ENCODE data around the gene RASA3.
"Not testable (repeated sequence)": the region's sequence is repeated elsewhere in the genome, so short reads cannot be mapped to it uniquely, and the experiment has no call there.

The RASA3 gene

GRCh38 chr13:113991676-113992179 is 140.7 kb downstream of the RASA3 start:
- Histone ChIP-seq H3K9me3 (ENCODE audit: control insufficient read depth, insufficient read depth, low read length) (no peaks in the 10 kb centered on the region), H3K9ac (ENCODE audit: low read depth, low read length) (no peak overlapping the region), H3K4me1 (ENCODE audit: insufficient read depth, low read length) (no peaks in the 10 kb centered on the region), H3K36me3 (ENCODE audit: insufficient read depth, low read length) (peaks cover 4% of the 10 kb centered on the region)

- no peaks in the 10 kb centered on the region for H3K4me1 ChIP-seq (ENCODE audit: insufficient read depth, low read length)
- no peaks in the 10 kb centered on the region for H3K9me3 ChIP-seq (ENCODE audit: control insufficient read depth, insufficient read depth, low read length)
- H3K9ac ChIP-seq (ENCODE audit: low read depth, low read length) = no peak overlapping the region
- peaks cover 4% of the 10 kb centered on the region for H3K36me3 ChIP-seq (ENCODE audit: insufficient read depth, low read length)
Observed at GRCh38 chr13:113991191-113991669, 141.2 kb downstream of the RASA3 start.

DNA sequence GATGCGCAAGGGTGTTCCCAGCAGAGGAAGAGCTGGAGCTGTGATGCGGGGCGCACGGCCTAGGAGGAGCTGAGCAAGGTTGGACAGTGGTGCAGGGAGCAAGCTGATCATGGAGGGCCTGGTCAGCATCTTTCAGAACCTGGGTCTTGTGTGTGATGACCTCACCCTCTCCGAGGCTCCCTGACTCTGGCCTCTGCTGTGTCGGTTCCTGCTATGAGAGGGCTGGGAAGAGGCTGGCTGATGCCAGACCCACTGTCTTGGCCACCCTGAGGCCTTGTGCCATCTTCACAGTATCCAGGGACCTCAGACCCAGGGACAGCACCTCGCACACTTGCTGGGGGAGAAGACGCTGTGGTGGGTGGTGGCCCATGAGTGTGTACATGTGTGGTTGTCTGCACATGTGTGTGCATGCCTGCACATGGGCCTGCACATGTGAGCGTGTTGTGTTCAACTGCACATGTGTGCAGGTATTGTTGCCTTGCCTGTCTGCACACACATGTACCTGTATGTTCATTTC is 142.0 kb downstream of the RASA3 start:
- Histone ChIP-seq H3K4me1 (ENCODE audit: insufficient read depth, low read length) (no peaks in the 10 kb centered on the region), H3K9ac (ENCODE audit: low read depth, low read length) (no peak overlapping the region), H3K36me3 (ENCODE audit: insufficient read depth, low read length) (peaks cover 4% of the 10 kb centered on the region), H3K9me3 (ENCODE audit: control insufficient read depth, insufficient read depth, low read length) (no peaks in the 10 kb centered on the region)

DNA sequence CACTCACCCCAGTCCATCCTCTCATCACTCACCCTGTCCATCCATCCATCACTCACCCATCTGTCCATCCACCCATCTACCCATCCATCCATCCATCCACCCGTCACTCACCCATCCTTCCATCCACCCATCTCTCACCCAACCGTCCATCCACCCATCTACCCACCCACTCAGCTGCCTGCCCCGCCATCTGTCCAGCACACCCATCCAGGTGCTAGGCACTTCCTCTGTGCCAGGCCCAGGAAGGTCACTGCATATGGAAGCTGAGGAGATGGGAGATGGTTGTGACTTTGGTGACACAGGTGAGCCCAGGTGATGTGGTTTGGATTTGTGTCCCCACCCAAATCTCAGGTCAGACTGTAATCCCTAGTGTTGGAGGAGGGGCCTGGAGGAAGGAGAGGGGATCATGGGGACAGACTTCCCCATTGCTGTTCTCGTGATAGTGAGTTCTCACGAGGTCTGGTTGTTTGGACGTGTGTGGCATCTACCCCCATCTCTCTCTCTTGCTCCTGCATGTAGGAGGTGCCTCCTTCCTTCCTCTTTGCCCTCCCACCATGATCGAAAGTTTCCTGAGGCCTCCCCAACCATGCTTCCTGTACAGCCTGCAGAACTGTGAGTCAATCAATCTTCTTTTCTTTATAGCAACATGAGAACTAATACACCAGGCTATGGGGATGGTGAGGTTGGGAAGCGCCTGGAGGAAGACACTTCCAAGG is 142.7 kb downstream of the RASA3 start:
- Histone ChIP-seq H3K9ac (ENCODE audit: low read depth, low read length) (no peak overlapping the region), H3K9me3 (ENCODE audit: control insufficient read depth, insufficient read depth, low read length) (no peaks in the 10 kb centered on the region), H3K4me1 (ENCODE audit: insufficient read depth, low read length) (no peaks in the 10 kb centered on the region), H3K36me3 (ENCODE audit: insufficient read depth, low read length) (peaks cover 4% of the 10 kb centered on the region)

- not testable (repeated sequence) for H3K36me3 ChIP-seq (ENCODE audit: insufficient read depth, low read length)
Observed at GRCh38 chr13:113988859-113989258, 143.6 kb downstream of the RASA3 start.

GRCh38 chr13:113982296-113982661 is 150.1 kb downstream of the RASA3 start:
- Histone ChIP-seq H3K9me3 (ENCODE audit: control insufficient read depth, insufficient read depth, low read length) (no peaks in the 10 kb centered on the region), H3K9ac (ENCODE audit: low read depth, low read length) (no peak overlapping the region), H3K4me1 (ENCODE audit: insufficient read depth, low read length) (no peaks in the 10 kb centered on the region), H3K36me3 (ENCODE audit: insufficient read depth, low read length) (no peaks in the 10 kb centered on the region)

More at GRCh38 chr13:113988859-113989258, 143.6 kb downstream of the RASA3 start:
- not testable (repeated sequence) for H3K9ac ChIP-seq (ENCODE audit: low read depth, low read length); H3K9me3 ChIP-seq (ENCODE audit: control insufficient read depth, insufficient read depth, low read length); H3K4me1 ChIP-seq (ENCODE audit: insufficient read depth, low read length)

GRCh38 chr13:113981611-113982295 is 150.7 kb downstream of the RASA3 start:
- H3K9ac ChIP-seq (ENCODE audit: low read depth, low read length) = no peak overlapping the region
- no peaks in the 10 kb centered on the region for H3K9me3 ChIP-seq (ENCODE audit: control insufficient read depth, insufficient read depth, low read length)
- H3K36me3 ChIP-seq (ENCODE audit: insufficient read depth, low read length) = no peaks in the 10 kb centered on the region
- H3K4me1 ChIP-seq (ENCODE audit: insufficient read depth, low read length) = peaks cover 3% of the 10 kb centered on the region; the same call in 1 of the 2 replicates

DNA sequence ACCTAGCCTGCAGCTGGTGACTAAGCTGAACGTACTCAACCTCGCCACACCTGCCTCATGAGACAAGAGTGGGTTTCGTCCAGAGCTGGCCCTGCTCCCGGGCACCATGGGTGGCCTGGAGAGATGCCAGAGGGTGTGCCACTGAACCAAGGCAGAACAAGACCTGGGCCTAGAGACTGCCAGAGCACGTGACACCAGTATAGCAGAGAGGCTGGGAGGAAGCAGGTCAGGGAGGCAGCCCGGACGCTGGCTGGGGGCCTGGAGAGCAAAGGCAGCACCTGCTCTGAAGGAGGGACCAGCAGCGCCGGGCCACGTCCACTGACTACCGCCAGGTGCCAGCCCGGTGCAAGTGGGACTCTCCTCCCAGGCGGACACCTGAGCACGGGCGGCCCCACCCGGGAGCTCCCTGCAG is 151.2 kb downstream of the RASA3 start:
- H3K36me3 ChIP-seq (ENCODE audit: insufficient read depth, low read length) = no peaks in the 10 kb centered on the region
- peaks cover 6% of the 10 kb centered on the region; the same call in 1 of the 2 replicates for H3K4me1 ChIP-seq (ENCODE audit: insufficient read depth, low read length)
- no peak overlapping the region for H3K9ac ChIP-seq (ENCODE audit: low read depth, low read length)

GRCh38 chr13:113980489-113981064 is 151.8 kb downstream of the RASA3 start:
- no peak overlapping the region for H3K9ac ChIP-seq (ENCODE audit: low read depth, low read length)
- no peaks in the 10 kb centered on the region for H3K36me3 ChIP-seq (ENCODE audit: insufficient read depth, low read length)
- H3K9me3 ChIP-seq (ENCODE audit: control insufficient read depth, insufficient read depth, low read length) = no peaks in the 10 kb centered on the region
- H3K4me1 ChIP-seq (ENCODE audit: insufficient read depth, low read length) = peaks cover 6% of the 10 kb centered on the region; the same call in 1 of the 2 replicates

More for the DNA sequence above, 151.2 kb downstream of the RASA3 start:
- no peaks in the 10 kb centered on the region for H3K9me3 ChIP-seq (ENCODE audit: control insufficient read depth, insufficient read depth, low read length)

DNA sequence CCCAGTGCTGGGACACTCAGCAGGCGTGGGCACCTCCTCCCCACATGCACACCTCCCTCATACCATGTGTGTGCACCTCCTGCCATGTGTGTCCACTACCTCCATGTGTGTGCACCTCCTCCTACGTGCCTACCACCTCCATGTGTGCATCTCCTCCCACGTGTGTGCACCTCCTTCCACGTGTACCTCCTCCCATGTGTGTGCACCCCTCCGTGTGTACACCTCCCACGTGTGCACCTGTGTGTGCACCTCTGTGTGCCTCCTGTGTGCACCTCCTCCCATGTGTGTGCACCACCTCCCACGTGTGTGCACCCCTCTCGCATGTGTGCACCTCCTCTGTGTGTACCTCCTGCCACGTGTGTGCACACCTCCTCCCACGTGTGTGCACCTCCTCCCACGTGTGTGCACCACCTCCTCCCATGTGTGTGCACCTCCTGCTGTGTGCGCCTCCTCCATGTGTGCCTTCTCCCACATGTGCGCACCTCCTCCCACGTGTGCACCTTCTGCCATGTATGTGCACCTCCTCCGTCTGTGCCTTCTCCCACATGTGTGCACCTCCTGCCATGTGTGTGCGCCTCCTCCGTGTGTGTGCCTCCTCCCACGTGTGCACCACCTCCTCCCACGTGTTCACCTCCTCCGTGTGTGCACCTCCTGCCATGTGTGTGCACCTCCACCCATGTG is 152.5 kb downstream of the RASA3 start:
- no peaks in the 10 kb centered on the region for H3K36me3 ChIP-seq (ENCODE audit: insufficient read depth, low read length)
- peaks cover 6% of the 10 kb centered on the region; the same call in 1 of the 2 replicates for H3K4me1 ChIP-seq (ENCODE audit: insufficient read depth, low read length)
- no peaks in the 10 kb centered on the region for H3K9me3 ChIP-seq (ENCODE audit: control insufficient read depth, insufficient read depth, low read length)
- no peak overlapping the region for H3K9ac ChIP-seq (ENCODE audit: low read depth, low read length)

- Histone ChIP-seq H3K4me1 (ENCODE audit: insufficient read depth, low read length) (peaks cover 6% of the 10 kb centered on the region; the same call in 1 of the 2 replicates), H3K9ac (ENCODE audit: low read depth, low read length) (no peak overlapping the region), H3K9me3 (ENCODE audit: control insufficient read depth, insufficient read depth, low read length) (no peaks in the 10 kb centered on the region), H3K36me3 (ENCODE audit: insufficient read depth, low read length) (no peaks in the 10 kb centered on the region)
Observed at GRCh38 chr13:113978741-113979481, 153.5 kb downstream of the RASA3 start.

GRCh38 chr13:113977976-113978375 is 154.4 kb downstream of the RASA3 start:
- Histone ChIP-seq H3K36me3 (ENCODE audit: insufficient read depth, low read length) (no peaks in the 10 kb centered on the region), H3K9ac (ENCODE audit: low read depth, low read length) (no peak overlapping the region), H3K9me3 (ENCODE audit: control insufficient read depth, insufficient read depth, low read length) (no peaks in the 10 kb centered on the region), H3K4me1 (ENCODE audit: insufficient read depth, low read length) (peaks cover 6% of the 10 kb centered on the region; the same call in 1 of the 2 replicates)
